T47D (cell line): ENCODE measurements around the gene OR1C1.
"Not testable (repeated sequence)": the region's sequence is repeated elsewhere in the genome, so short reads cannot be mapped to it uniquely, and the experiment has no call there.

ENCODE experiments used
- DNase-seq, 2 experiments: peaks; one replicate each; pipeline versions ENCODE4 v3.0.0 to v3.0.0-alpha.2; 2011 to 2012; ENCODE audit warnings: low read depth in 1 of 2, low spot score in 1 of 2
- JUND ChIP-seq: IDR thresholded peaks from 2 replicates; pipeline ENCODE4 v1.6.1; 2012; ENCODE audit warnings: low read depth
- in situ Hi-C: cut with HindIII; loops from 2 replicates; pipeline ENCODE4 v1.10.0; 2016; ENCODE audit warnings: low sequenced_read_pairs, low pct_unique_long_range_greater_than_20kb

OR1C1 gene

GRCh38 chr1:247760456-247760855 is at the start of gene OR1C1:
Gene OR1C1 (minus strand): TSS chr1:247760556. CDS start chr1:247758406, 2,150 bp downstream.
- no peak for DNase-seq
- in situ Hi-C loops = no loop called here
- TF ChIP-seq JUND = no peak

- in situ Hi-C loops = no loop called here
- DNase-seq = no peak
- no peak for TF ChIP-seq JUND
These were observed 37.2 kb upstream of the OR1C1 start for GRCh38 chr1:247797518-247797917.

GRCh38 chr1:247769603-247770002 is 9.2 kb upstream of the OR1C1 start:
- DNase-seq = no peak
- in situ Hi-C loops = no loop called here
- no peak for TF ChIP-seq JUND

GRCh38 chr1:247754311-247754710 is 6.0 kb downstream of the OR1C1 start:
- in situ Hi-C loops, DNase-seq: not testable (repeated sequence)

GRCh38 chr1:247749870-247750269 is 10.5 kb downstream of the OR1C1 start:
- in situ Hi-C loops = no loop called here
- no peak for TF ChIP-seq JUND
- DNase-seq = no peak

- no peak for TF ChIP-seq JUND
- no peak for DNase-seq
- in situ Hi-C loops = no loop called here
These were observed 12.3 kb downstream of the OR1C1 start, which contains the start of gene OR14A2 for GRCh38 chr1:247748041-247748440. Gene OR14A2 (minus strand): TSS chr1:247748141.

GRCh38 chr1:247747616-247748015 is 12.7 kb downstream of the OR1C1 start:
- in situ Hi-C loops = no loop called here
- no peak for TF ChIP-seq JUND
- DNase-seq = no peak

- TF ChIP-seq JUND = no peak
- no peak for DNase-seq
- in situ Hi-C loops = no loop called here
These were observed 13.9 kb downstream of the OR1C1 start for GRCh38 chr1:247746391-247746935.

- peak in 1 of 2 experiments; percentile 15 for DNase-seq
- in situ Hi-C loops = not testable (repeated sequence)
These were observed 18.1 kb downstream of the OR1C1 start for GRCh38 chr1:247742215-247742760.

GRCh38 chr1:247741756-247742155 is 18.6 kb downstream of the OR1C1 start:
- peak in 1 of 2 experiments; percentile 33 for DNase-seq
- in situ Hi-C loops = no loop called here
- no peak for TF ChIP-seq JUND

- no peak for DNase-seq
- TF ChIP-seq JUND = no peak
- in situ Hi-C loops = no loop called here
These were observed 19.6 kb downstream of the OR1C1 start for GRCh38 chr1:247740721-247741120.

- no peak for TF ChIP-seq JUND
- in situ Hi-C loops = no loop called here
- no peak for DNase-seq
These were observed 22.0 kb downstream of the OR1C1 start, which contains the start of gene OR14K1 for GRCh38 chr1:247738315-247738714. Gene OR14K1 (plus strand): TSS chr1:247738615. CDS start chr1:247738615, 0 bp downstream.

GRCh38 chr1:247721222-247721621 is 39.1 kb downstream of the OR1C1 start:
- in situ Hi-C loops = no loop called here
- no peak for TF ChIP-seq JUND
- DNase-seq = no peak

GRCh38 chr1:247716546-247716945 is 43.8 kb downstream of the OR1C1 start, which contains the start of gene OR6F1:
Gene OR6F1 (minus strand): TSS chr1:247716646. CDS start chr1:247712755, 3,891 bp downstream.
- TF ChIP-seq JUND = no peak
- in situ Hi-C loops = no loop called here
- no peak for DNase-seq
